CD4-positive, CD25-positive, alpha-beta regulatory T cell (primary cell): ENCODE results near the gene GPI. TPM values are rescaled to one million over a fixed set of nuclear protein-coding genes. Genes with fewer than 3 reads are reported as not detected.
"Not testable (repeated sequence)": the region's sequence is repeated elsewhere in the genome, so short reads cannot be mapped to it uniquely, and the experiment has no call there.

Experiments used
- ATAC-seq, 2 donors: fragments of 150-1000 bp; cut with Tn5 transposase; one replicate each; pipeline ENCODE4 v1.10.0; 2021; ENCODE audit warnings: low read depth in 2 of 2, moderate number of reproducible peaks in 2 of 2, moderate library complexity in 1 of 2
- DNase-seq, 3 donors: peaks; one replicate each; pipeline versions ENCODE4 v3.0.0 to v3.0.0-alpha.2; 2012 to 2022; ENCODE audit warnings: mixed read lengths in 1 of 3
- H3K27ac ChIP-seq: one replicate; pipeline ENCODE4 v1.7.0; 2013; ENCODE audit warnings: mild to moderate bottlenecking, low read length; ENCODE audit not compliant: insufficient read depth, poor library complexity, severe bottlenecking
- H3K27me3 ChIP-seq: one replicate; pipeline ENCODE4 v1.7.0; 2013; ENCODE audit warnings: low read length; ENCODE audit not compliant: control insufficient read depth, insufficient read depth
- H3K36me3 ChIP-seq: one replicate; pipeline ENCODE4 v1.7.0; 2013; ENCODE audit warnings: mild to moderate bottlenecking, low read length, moderate library complexity; ENCODE audit not compliant: control insufficient read depth, insufficient read depth
- H3K4me1 ChIP-seq: 2 replicates; pipeline ENCODE4 v1.7.0; 2013; ENCODE audit warnings: mild to moderate bottlenecking, low read length; ENCODE audit not compliant: insufficient read depth, control insufficient read depth, poor library complexity, severe bottlenecking
- H3K4me3 ChIP-seq: one replicate; pipeline ENCODE4 v1.7.0; 2013; ENCODE audit warnings: low read depth, mild to moderate bottlenecking, low read length, moderate library complexity
- H3K9me3 ChIP-seq, 2 experiments: 1 replicate in 1 of 2; 2 replicates in 1 of 2; pipeline ENCODE4 v1.7.0; 2013; ENCODE audit warnings: low read length in 2 of 2, mild to moderate bottlenecking in 1 of 2, moderate library complexity in 1 of 2; ENCODE audit not compliant: control insufficient read depth in 2 of 2
- H3K27ac Mint-ChIP-seq, 3 donors: one replicate each; pipeline ENCODE4 v1.8.0; 2020 to 2022; ENCODE audit warnings: mild to moderate bottlenecking in 3 of 3, mixed read lengths in 3 of 3, moderate library complexity in 2 of 3
- H3K27me3 Mint-ChIP-seq: one replicate; pipeline ENCODE4 v1.8.0; 2022; ENCODE audit warnings: mild to moderate bottlenecking, mixed read lengths
- H3K36me3 Mint-ChIP-seq: one replicate; pipeline ENCODE4 v1.8.0; 2020; ENCODE audit warnings: mixed read lengths
- H3K4me1 Mint-ChIP-seq, 4 donors: one replicate each; pipeline ENCODE4 v1.8.0; 2020 to 2022; ENCODE audit warnings: mixed read lengths in 4 of 4, mild to moderate bottlenecking in 1 of 4
- H3K4me3 Mint-ChIP-seq, 4 donors: one replicate each; pipeline ENCODE4 v1.8.0; 2020 to 2022; ENCODE audit warnings: mild to moderate bottlenecking in 4 of 4, mixed read lengths in 4 of 4, moderate library complexity in 3 of 4
- H3K9me3 Mint-ChIP-seq, 7 donors: one replicate each; pipeline ENCODE4 v1.8.0; 2020 to 2022; ENCODE audit warnings: mixed read lengths in 7 of 7, mild to moderate bottlenecking in 3 of 7, moderate library complexity in 2 of 7
- polyA plus RNA-seq, 4 donors: library from polyadenylated mRNA; unstranded; fragments of 300-500 nt; fragmentation: Illumina TruSeq; gene quantifications; one replicate each; pipeline ENCODE4 v1.2.3, GENCODE V29; 2021
- total RNA-seq: library from RNA; stranded (reverse); gene quantifications from one replicate; pipeline ENCODE4 v1.2.3, GENCODE V29; 2022

The GPI gene
- total and polyA plus RNA-seq, 5 donors from 2014 or later = 116 to 148 (median 143) TPM

- Histone ChIP-seq H3K4me1 (no peaks in the 10 kb centered on the region), H3K9me3 (no peaks in the 10 kb centered on the region), H3K27ac (no peak overlapping the region), H3K4me3 (no peak overlapping the region), H3K27me3 (no peaks in the 10 kb centered on the region), H3K36me3 (peaks cover 66% of the 10 kb centered on the region)
- H3K9me3 Mint-ChIP-seq = no peaks in the 10 kb centered on the region
- ATAC-seq (no peak), DNase-seq (no peak)
- no peak overlapping the region for H3K27ac Mint-ChIP-seq
- H3K4me3 Mint-ChIP-seq = no peak overlapping the region
- no peaks in the 10 kb centered on the region for H3K27me3 Mint-ChIP-seq
- peaks cover 49% of the 10 kb centered on the region for H3K36me3 Mint-ChIP-seq
- peaks cover 0 to 7% (median 3%) of the 10 kb centered on the region in 4 donors for H3K4me1 Mint-ChIP-seq
Measured at GRCh38 chr19:34381399-34382251, 16.6 kb downstream of the GPI start.

- H3K4me3 ChIP-seq = no peak overlapping the region
- H3K4me3 Mint-ChIP-seq = no peak overlapping the region
- H3K9me3 Mint-ChIP-seq = no peaks in the 10 kb centered on the region
- no peak for ATAC-seq
- peak overlapping the region in 1 of 3 donors; percentile 69 for H3K27ac Mint-ChIP-seq
- peaks cover 48% of the 10 kb centered on the region for H3K36me3 Mint-ChIP-seq
- H3K27me3 ChIP-seq = no peaks in the 10 kb centered on the region
- H3K4me1 Mint-ChIP-seq = peaks cover 0 to 7% (median 3%) of the 10 kb centered on the region in 4 donors
- H3K4me1 ChIP-seq = no peaks in the 10 kb centered on the region
- no peak for DNase-seq
- peaks cover 72% of the 10 kb centered on the region for H3K36me3 ChIP-seq
- H3K27me3 Mint-ChIP-seq = no peaks in the 10 kb centered on the region
- H3K9me3 ChIP-seq = no peaks in the 10 kb centered on the region
- no peak overlapping the region for H3K27ac ChIP-seq
Measured at GRCh38 chr19:34382471-34382870, 17.5 kb downstream of the GPI start.

GRCh38 chr19:34383599-34383998 is 18.6 kb downstream of the GPI start:
- Histone ChIP-seq H3K4me1 (no peaks in the 10 kb centered on the region), H3K27me3 (no peaks in the 10 kb centered on the region), H3K36me3 (peaks cover 70% of the 10 kb centered on the region), H3K4me3 (no peak overlapping the region), H3K27ac (no peak overlapping the region), H3K9me3 (no peaks in the 10 kb centered on the region)
- H3K4me1 Mint-ChIP-seq = peaks cover 0 to 7% (median 3%) of the 10 kb centered on the region in 4 donors
- H3K27ac Mint-ChIP-seq = peak overlapping the region in 2 of 3 donors; percentile 33 to 54
- H3K36me3 Mint-ChIP-seq = peaks cover 48% of the 10 kb centered on the region
- H3K9me3 Mint-ChIP-seq = no peaks in the 10 kb centered on the region
- DNase-seq (no peak), ATAC-seq (no peak)
- H3K4me3 Mint-ChIP-seq = no peak overlapping the region
- H3K27me3 Mint-ChIP-seq = no peaks in the 10 kb centered on the region

- ATAC-seq = no peak
- H3K4me1 Mint-ChIP-seq = peaks cover 0 to 7% (median 3%) of the 10 kb centered on the region in 4 donors
- no peak overlapping the region for H3K4me3 ChIP-seq
- no peaks in the 10 kb centered on the region for H3K9me3 ChIP-seq
- no peaks in the 10 kb centered on the region for H3K4me1 ChIP-seq
- no peak for DNase-seq
- no peak overlapping the region for H3K4me3 Mint-ChIP-seq
- peaks cover 36% of the 10 kb centered on the region for H3K36me3 Mint-ChIP-seq
- H3K27ac Mint-ChIP-seq = peak overlapping the region in 2 of 3 donors; percentile 84 to 87
- no peaks in the 10 kb centered on the region for H3K27me3 ChIP-seq
- peaks cover 61% of the 10 kb centered on the region for H3K36me3 ChIP-seq
- H3K27ac ChIP-seq = no peak overlapping the region
- H3K9me3 Mint-ChIP-seq = no peaks in the 10 kb centered on the region
- no peaks in the 10 kb centered on the region for H3K27me3 Mint-ChIP-seq
Measured at GRCh38 chr19:34386645-34387445, 21.8 kb downstream of the GPI start.

- no peak overlapping the region for H3K4me3 Mint-ChIP-seq
- H3K27ac Mint-ChIP-seq = peak overlapping the region; percentile 1 to 18 (median 17)
- ATAC-seq = no peak
- Histone ChIP-seq H3K4me3 (no peak overlapping the region), H3K4me1 (no peaks in the 10 kb centered on the region), H3K9me3 (no peaks in the 10 kb centered on the region), H3K27me3 (no peaks in the 10 kb centered on the region), H3K36me3 (peaks cover 59% of the 10 kb centered on the region), H3K27ac (no peak overlapping the region)
- no peaks in the 10 kb centered on the region for H3K27me3 Mint-ChIP-seq
- DNase-seq = no peak
- H3K9me3 Mint-ChIP-seq = no peaks in the 10 kb centered on the region
- peaks cover 0 to 7% (median 3%) of the 10 kb centered on the region in 4 donors for H3K4me1 Mint-ChIP-seq
- H3K36me3 Mint-ChIP-seq = peaks cover 34% of the 10 kb centered on the region
Measured at GRCh38 chr19:34387446-34387810, 22.4 kb downstream of the GPI start.

- not testable (repeated sequence) for H3K4me3 ChIP-seq, H3K4me1 Mint-ChIP-seq, H3K9me3 Mint-ChIP-seq, H3K27ac ChIP-seq, H3K27me3 Mint-ChIP-seq, H3K27me3 ChIP-seq, H3K9me3 ChIP-seq, H3K27ac Mint-ChIP-seq, H3K4me1 ChIP-seq, DNase-seq, ATAC-seq, H3K4me3 Mint-ChIP-seq
- H3K36me3 Mint-ChIP-seq = peaks cover 21% of the 10 kb centered on the region
- H3K36me3 ChIP-seq = peaks cover 58% of the 10 kb centered on the region
Measured at GRCh38 chr19:34388745-34389144, 23.7 kb downstream of the GPI start.

- Mint-ChIP-seq H3K4me3 (no peak overlapping the region), H3K4me1 (no peaks in the 10 kb centered on the region), H3K36me3 (peaks cover 4% of the 10 kb centered on the region), H3K27ac (no peak overlapping the region), H3K27me3 (no peaks in the 10 kb centered on the region), H3K9me3 (no peaks in the 10 kb centered on the region)
- peaks cover 77% of the 10 kb centered on the region for H3K36me3 ChIP-seq
- H3K27me3 ChIP-seq = no peaks in the 10 kb centered on the region
- ATAC-seq (no peak), DNase-seq (no peak)
- H3K9me3 ChIP-seq = no peaks in the 10 kb centered on the region
- H3K4me3 ChIP-seq = no peak overlapping the region
- H3K27ac ChIP-seq = no peak overlapping the region
- H3K4me1 ChIP-seq = no peaks in the 10 kb centered on the region
Measured at GRCh38 chr19:34391813-34392212, 26.8 kb downstream of the GPI start.
